ENCODE measurements around the gene C22orf39. TPM values are rescaled to one million over a fixed set of nuclear protein-coding genes. Genes with fewer than 3 reads are reported as not detected.

Gene C22orf39
- total RNA-seq, 6 experiments from 2014 or later, result 11.2 to 12.7 (median 12.2) TPM

GRCh38 chr22:19396561-19396933 lies 51.0 kb downstream of the C22orf39 start:
- Mint-ChIP-seq H3K9me3 (no peaks in the 10 kb centered on the region), H3K4me3 (no peak overlapping the region), H3K4me1 (ENCODE audit: low read depth) (no peaks in the 10 kb centered on the region), H3K27ac (no peak overlapping the region), H3K36me3 (ENCODE audit: low read depth) (peaks cover 17% of the 10 kb centered on the region), H3K27me3 (ENCODE audit: insufficient read depth) (no peaks in the 10 kb centered on the region; the same call in 1 of the 2 replicates)
- DNase-seq, result no peak
- TF ChIP-seq CTCF (IDR thresholded peaks at IDR 0.05), result no peak

GRCh38 chr22:19395276-19395675 lies 52.2 kb downstream of the C22orf39 start:
- Mint-ChIP-seq H3K9me3 (no peaks in the 10 kb centered on the region), H3K36me3 (ENCODE audit: low read depth) (peaks cover 11% of the 10 kb centered on the region), H3K27ac (no peak overlapping the region), H3K4me3 (no peak overlapping the region), H3K27me3 (ENCODE audit: insufficient read depth) (no peaks in the 10 kb centered on the region), H3K4me1 (ENCODE audit: low read depth) (no peaks in the 10 kb centered on the region)
- DNase-seq, result no peak
- no peak for TF ChIP-seq CTCF (IDR thresholded peaks at IDR 0.05)

- no peak for DNase-seq
- Mint-ChIP-seq H3K27me3 (ENCODE audit: insufficient read depth) (no peaks in the 10 kb centered on the region), H3K4me3 (no peak overlapping the region), H3K4me1 (ENCODE audit: low read depth) (no peaks in the 10 kb centered on the region), H3K36me3 (ENCODE audit: low read depth) (peaks cover 11% of the 10 kb centered on the region), H3K9me3 (no peaks in the 10 kb centered on the region), H3K27ac (no peak overlapping the region)
- no peak for TF ChIP-seq CTCF (IDR thresholded peaks at IDR 0.05)
These were observed 53.0 kb downstream of the C22orf39 start for GRCh38 chr22:19394274-19395050.

- peaks cover 11% of the 10 kb centered on the region for H3K36me3 Mint-ChIP-seq (ENCODE audit: low read depth)
These were observed 53.8 kb downstream of the C22orf39 start for GRCh38 chr22:19393704-19394103.

More at GRCh38 chr22:19393704-19394103, 53.8 kb downstream of the C22orf39 start:
- no peak for TF ChIP-seq CTCF (IDR thresholded peaks at IDR 0.05)
- H3K9me3 Mint-ChIP-seq, result no peaks in the 10 kb centered on the region
- H3K27ac Mint-ChIP-seq, result no peak overlapping the region
- no peak for DNase-seq
- no peaks in the 10 kb centered on the region for H3K4me1 Mint-ChIP-seq (ENCODE audit: low read depth)
- peaks cover 2% of the 10 kb centered on the region; the same call in 1 of the 2 replicates for H3K27me3 Mint-ChIP-seq (ENCODE audit: insufficient read depth)
- H3K4me3 Mint-ChIP-seq, result no peak overlapping the region

Other genes with a start within 250 kb of the C22orf39 start
- gene CLTCL1, start 156.0 kb downstream of the C22orf39 start, total RNA-seq (2021; fragmentation: NEBNext Ultra II Directional; extraction: Animal tissue kit (Norgen Biotek cat#: 25700)), result 1 to 10 TPM; 6.3 to 9.0 (median 7.3) TPM
- 10 to 100 TPM; 26.6 to 30.8 (median 27.4) TPM for gene HIRA, start 16.0 kb downstream of the C22orf39 start, total RNA-seq (2021; fragmentation: NEBNext Ultra II Directional; extraction: Animal tissue kit (Norgen Biotek cat#: 25700))
- 10 to 100 TPM; 44.6 to 52.6 (median 47.5) TPM for gene MRPL40, start 15.2 kb downstream of the C22orf39 start, total RNA-seq (2021; fragmentation: NEBNext Ultra II Directional; extraction: Animal tissue kit (Norgen Biotek cat#: 25700))
- 100 to 1,000 TPM in 4 of 6 experiments, 10 to 100 TPM in 2; 94.9 to 134 (median 113) TPM for gene UFD1, start 31.5 kb upstream of the C22orf39 start, total RNA-seq (2021; fragmentation: NEBNext Ultra II Directional; extraction: Animal tissue kit (Norgen Biotek cat#: 25700))
- gene CDC45, start 32.2 kb upstream of the C22orf39 start, total RNA-seq (2021; fragmentation: NEBNext Ultra II Directional; extraction: Animal tissue kit (Norgen Biotek cat#: 25700)), result 10 to 100 TPM in 5 of 6 experiments, 1 to 10 TPM in 1; 8.8 to 17.4 (median 16.2) TPM
- under 1 TPM in 1 of 6 experiments, not detected in 5; 0.16 TPM for gene CLDN5, start 76.7 kb upstream of the C22orf39 start, total RNA-seq (2021; fragmentation: NEBNext Ultra II Directional; extraction: Animal tissue kit (Norgen Biotek cat#: 25700))

All from HFFc6 (cell line).